IMR-90 (cell line): ENCODE results near the gene FOXL1. TPM values are rescaled to one million over a fixed set of nuclear protein-coding genes. Genes with fewer than 3 reads are reported as not detected.

Experiments used
- ATAC-seq: fragments of 200-7000 bp; cut with Tn5 transposase; 2 replicates; pipeline ENCODE4 v1.9.1; 2020; ENCODE audit warnings: low read depth, mild to moderate bottlenecking, moderate library complexity
- BruUV-seq: library from RNA; stranded (reverse); fragments of 400-500 nt; replicated peaks from 2 replicates; lab custom pipeline; 2021; lab: Mats Ljungman, UMichigan
- CTCF ChIA-PET: fragments of 300-600 bp; formaldehyde crosslinking; extraction: SDS; loops from one replicate; lab custom pipeline; 2021; ENCODE audit warnings: antibody characterized with exemption; lab: Yijun Ruan, JAX
- POLR2A ChIA-PET: fragments of 300-600 bp; sonication (Branson Sonifier 250); formaldehyde crosslinking; loops from one replicate; lab custom pipeline; 2022; ENCODE audit warnings: antibody characterized with exemption; ENCODE audit not compliant: unreplicated experiment; lab: Charles Lee
- DNase-seq: peaks from one replicate; pipeline ENCODE4 v3.0.0; 2013
- H2AFZ ChIP-seq: replicated peaks from 2 replicates; pipeline ENCODE3; 2013; ENCODE audit warnings: low read length, mild to moderate bottlenecking; ENCODE audit not compliant: poor library complexity
- H2AK5ac ChIP-seq: 2 replicates; pipeline ENCODE4 v1.6.1; 2013; ENCODE audit warnings: low read depth, low read length, inconsistent platforms
- H2AK9ac ChIP-seq: replicated peaks from 2 replicates; pipeline ENCODE3; 2013; ENCODE audit warnings: mild to moderate bottlenecking, low read depth, low read length, moderate library complexity; ENCODE audit not compliant: poor library complexity
- H2BK120ac ChIP-seq: 2 replicates; pipeline ENCODE4 v1.6.1; 2013; ENCODE audit warnings: low read depth, low read length, inconsistent platforms
- H2BK15ac ChIP-seq: 3 replicates; pipeline ENCODE4 v1.6.1; 2013; ENCODE audit warnings: low read depth, low read length, inconsistent platforms
- H2BK20ac ChIP-seq: 2 replicates; pipeline ENCODE4 v1.6.1; 2013; ENCODE audit warnings: low read depth, mild to moderate bottlenecking, inconsistent platforms, low read length, moderate library complexity
- H2BK5ac ChIP-seq: 2 replicates; pipeline ENCODE4 v1.6.1; 2013; ENCODE audit warnings: mild to moderate bottlenecking, low read depth, low read length, inconsistent platforms; ENCODE audit not compliant: poor library complexity, severe bottlenecking
- H3K14ac ChIP-seq: replicated peaks from 2 replicates; pipeline ENCODE4 v1.6.1; 2013; ENCODE audit warnings: low read depth, low read length, inconsistent platforms
- H3K18ac ChIP-seq: 2 replicates; pipeline ENCODE4 v1.6.1; 2013; ENCODE audit warnings: low read depth, low read length, control low read depth
- H3K23ac ChIP-seq: 2 replicates; pipeline ENCODE4 v1.6.1; 2013; ENCODE audit warnings: low read depth, low read length, inconsistent platforms
- H3K27ac ChIP-seq: 2 replicates; pipeline ENCODE4 v1.5.1; 2013; ENCODE audit warnings: mild to moderate bottlenecking, control low read depth, low read length; ENCODE audit not compliant: insufficient read depth
- H3K27me3 ChIP-seq: 2 replicates; pipeline ENCODE4 v1.6.1; 2013; ENCODE audit warnings: low read length; ENCODE audit not compliant: control insufficient read depth, insufficient read depth
- H3K36me3 ChIP-seq: 2 replicates; pipeline ENCODE4 v1.6.1; 2013; ENCODE audit warnings: low read length, mixed read lengths; ENCODE audit not compliant: control insufficient read depth, insufficient read depth
- H3K4ac ChIP-seq: 2 replicates; pipeline ENCODE4 v1.6.1; 2013; ENCODE audit warnings: low read depth, low read length, inconsistent platforms
- H3K4me1 ChIP-seq: 2 replicates; pipeline ENCODE4 v1.6.1; 2013; ENCODE audit warnings: low read length, mixed read lengths; ENCODE audit not compliant: control insufficient read depth, insufficient read depth
- H3K4me2 ChIP-seq: 2 replicates; pipeline ENCODE4 v1.6.1; 2013; ENCODE audit warnings: low read depth, mild to moderate bottlenecking, control low read depth, low read length, moderate library complexity
- H3K4me3 ChIP-seq: 2 replicates; pipeline ENCODE4 v1.5.1; 2013; ENCODE audit warnings: low read depth, mild to moderate bottlenecking, control low read depth, low read length, moderate library complexity; ENCODE audit not compliant: insufficient read depth
- H3K56ac ChIP-seq: 2 replicates; pipeline ENCODE4 v1.6.1; 2013; ENCODE audit warnings: low read length, inconsistent platforms; ENCODE audit not compliant: insufficient read depth; ENCODE audit errors: extremely low read depth
- H3K79me1 ChIP-seq, 2 experiments: 2 replicates each; pipeline ENCODE4 v1.6.1; 2013; ENCODE audit warnings: low read length in 2 of 2, inconsistent platforms in 1 of 2, low read depth in 1 of 2
- H3K9ac ChIP-seq: 2 replicates; pipeline ENCODE4 v1.6.1; 2013; ENCODE audit warnings: low read depth, low read length, control low read depth
- H3K9me1 ChIP-seq: 2 replicates; pipeline ENCODE4 v1.6.1; 2013; ENCODE audit warnings: low read length, inconsistent platforms; ENCODE audit not compliant: insufficient read depth
- H3K9me3 ChIP-seq: 2 replicates; pipeline ENCODE4 v1.6.1; 2013; ENCODE audit warnings: low read length; ENCODE audit not compliant: control insufficient read depth, insufficient read depth
- H4K20me1 ChIP-seq: 2 replicates; pipeline ENCODE4 v1.6.1; 2013; ENCODE audit warnings: low read length, inconsistent platforms; ENCODE audit not compliant: insufficient read depth
- H4K5ac ChIP-seq: 2 replicates; pipeline ENCODE4 v1.6.1; 2013; ENCODE audit warnings: mild to moderate bottlenecking, low read depth, low read length, control low read depth
- H4K8ac ChIP-seq, 2 experiments: 2 replicates each; pipeline ENCODE4 v1.6.1; 2013; ENCODE audit warnings: low read depth in 2 of 2, low read length in 2 of 2, control low read depth in 1 of 2, inconsistent platforms in 1 of 2
- H4K91ac ChIP-seq: 2 replicates; pipeline ENCODE4 v1.6.1; 2013; ENCODE audit warnings: low read depth, low read length, inconsistent platforms; ENCODE audit not compliant: insufficient read depth
- CEBPB ChIP-seq: IDR thresholded peaks from 2 replicates; pipeline ENCODE4 v1.6.1; 2012; ENCODE audit warnings: low read depth, low read length, improper control_type of control experiment
- CHD1 ChIP-seq: IDR thresholded peaks from 2 replicates; pipeline ENCODE4 v1.6.1; 2012; ENCODE audit warnings: low read depth, low read length, improper control_type of control experiment
- CTCF ChIP-seq: conservative IDR thresholded peaks from 2 replicates; pipeline ENCODE4 v1.5.1; 2012; ENCODE audit warnings: mild to moderate bottlenecking, low read depth, low read length, improper control_type of control experiment
- ELK1 ChIP-seq: fragments of 150-350 bp; IDR thresholded peaks from 2 replicates; pipeline ENCODE4 v1.6.1; 2016; ENCODE audit warnings: low read depth, mild to moderate bottlenecking, low read length, moderate library complexity, borderline replicate concordance
- FOS ChIP-seq: fragments of 150-350 bp; IDR thresholded peaks from 2 replicates; pipeline ENCODE4 v1.6.1; 2016; ENCODE audit warnings: low read depth, low read length
- MXI1 ChIP-seq: IDR thresholded peaks from 2 replicates; pipeline ENCODE4 v1.6.1; 2012; ENCODE audit warnings: low read depth, mild to moderate bottlenecking, low read length, moderate library complexity, borderline replicate concordance
- POLR2A ChIP-seq: IDR thresholded peaks from 2 replicates; pipeline ENCODE4 v1.6.1; 2012; ENCODE audit warnings: mild to moderate bottlenecking, low read depth, low read length
- RAD21 ChIP-seq: IDR thresholded peaks from 2 replicates; pipeline ENCODE4 v1.6.1; 2012; ENCODE audit warnings: low read length, improper control_type of control experiment
- RCOR1 ChIP-seq: IDR thresholded peaks from 2 replicates; pipeline ENCODE4 v1.6.1; 2012; ENCODE audit warnings: mild to moderate bottlenecking, low read length, improper control_type of control experiment; ENCODE audit not compliant: insufficient replicate concordance
- RFX5 ChIP-seq: IDR thresholded peaks from 2 replicates; pipeline ENCODE4 v1.8.0; 2012; ENCODE audit warnings: low read depth, mild to moderate bottlenecking, low read length, moderate library complexity
- SMC3 ChIP-seq: fragments of 150-350 bp; IDR thresholded peaks from 2 replicates; pipeline ENCODE4 v1.6.1; 2016; ENCODE audit warnings: low read depth, mild to moderate bottlenecking, antibody characterized with exemption, low read length, moderate library complexity
- WGBS, 2 experiments: methylation state at CpG; one replicate each; pipeline versions ENCODE4 v1.1.5 to v1.1.7; 2013; ENCODE audit warnings: missing lambda C conversion rate in 2 of 2; ENCODE audit not compliant: insufficient read length in 1 of 2; ENCODE audit errors: extremely low coverage in 2 of 2; 5-methylcytosine and 5-hydroxymethylcytosine counted together
- dilution Hi-C: fragments of 300-500 bp; cut with HindIII; formaldehyde crosslinking; loops from one replicate; pipeline ENCODE4 v1.14.3; 2018; ENCODE audit warnings: low sequenced_read_pairs; ENCODE audit not compliant: unreplicated experiment
- in situ Hi-C: fragments of 300-500 bp; cut with MboI; formaldehyde crosslinking; loops from 3 replicates; pipeline ENCODE4 v1.14.3; 2019; ENCODE audit warnings: low sequenced_read_pairs, inconsistent platforms, mixed read lengths
- intact Hi-C: fragments of 100-400 bp; cut with micrococcal nuclease; formaldehyde crosslinking; loops from 2 replicates; pipeline ENCODE4 v1.10.0; 2022
- polyA plus RNA-seq, 3 experiments: library from polyadenylated mRNA; depleted of rRNA; stranded (reverse); fragments of >200 nt; gene quantifications; 2 replicates each; pipeline ENCODE4 v1.2.3, GENCODE V29; 2012; ENCODE audit warnings: low replicate concordance in 1 of 3
- total RNA-seq: library from RNA; depleted of rRNA; stranded (reverse); fragments of >200 nt; gene quantifications from 2 replicates; pipeline ENCODE4 v1.2.3, GENCODE V29; 2012

FOXL1 gene
- total and polyA plus RNA-seq, 2 of the 4 experiments (the other 2 are of a cell fraction) = 15.2 to 25.8 TPM

GRCh38 chr16:86608301-86608747, 30.0 kb downstream of the FOXL1 start:
- peak overlapping the region; percentile 71 for H2AK9ac ChIP-seq
- peak overlapping the region; percentile 59 for H4K5ac ChIP-seq
- H2AFZ ChIP-seq = peak overlapping the region; percentile 9
- H2BK20ac ChIP-seq = peak overlapping the region; percentile 97
- H3K18ac ChIP-seq = peak overlapping the region; percentile 80
- peak overlapping the region; percentile 97 for H2BK120ac ChIP-seq
- H3K9ac ChIP-seq = peak overlapping the region; percentile 10; the same call in 1 of the 2 replicates
- no peak overlapping the region for H3K4me3 ChIP-seq
- H3K14ac ChIP-seq = peak overlapping the region; percentile 72
- intact Hi-C loops (loop anchor here (2.0 kb wide), 1 partner anchor 18 kb away; no protein-coding TSS in a partner anchor), in situ Hi-C loops (no loop called here), dilution Hi-C loops (no loop called here)
- H4K20me1 ChIP-seq = peaks cover 4% of the 10 kb centered on the region
- TF ChIP-seq CTCF (peak; percentile 25; the same call in 1 of the 2 replicates), RFX5 (no peak), ELK1 (no peak), SMC3 (peak; percentile 22; the same call in 1 of the 2 replicates), MXI1 (no peak), RCOR1 (no peak), RAD21 (peak; percentile 38; the same call in 1 of the 2 replicates), CHD1 (no peak), POLR2A (peak; percentile 51; the same call in 1 of the 2 replicates), CEBPB (no peak), FOS (peak; percentile 40; the same call in 1 of the 2 replicates)
- no TSS peak for BruUV-seq
- peak overlapping the region; percentile 95 for H2BK5ac ChIP-seq
- ChIA-PET CTCF (interaction anchor here (0.8 to 1.5 kb wide), 3 partner anchors 10 to 414 kb away, joined by 3 to 4 read pairs (median 3); no protein-coding TSS in a partner anchor), POLR2A (interaction anchor here (0.9 kb wide), 1 partner anchor 30 kb away, joined by 3 read pairs; the partner anchor contains the start of gene FOXL1)
- peak overlapping the region; percentile 97 for H3K4ac ChIP-seq
- peaks cover 28% of the 10 kb centered on the region for H3K4me1 ChIP-seq
- H3K4me2 ChIP-seq = no peak overlapping the region
- H3K27ac ChIP-seq = peak overlapping the region; percentile 68
- H3K36me3 ChIP-seq = no peaks in the 10 kb centered on the region
- ATAC-seq (peak; percentile 33), DNase-seq (peak; percentile 49)
- WGBS, 2 experiments = no CpG with 5 or more reads among the region's 2 CpGs
- H2BK15ac ChIP-seq = peak overlapping the region; percentile 94; the same call in 2 of the 3 replicates
- H3K27me3 ChIP-seq = no peaks in the 10 kb centered on the region
- peak overlapping the region; percentile 59 for H3K56ac ChIP-seq
- peak overlapping the region; percentile 77 to 91 for H4K8ac ChIP-seq
- H3K79me1 ChIP-seq = peaks cover 0 to 27% of the 10 kb centered on the region in 2 experiments; a peak in 3 of 4 replicates
- peaks cover 29% of the 10 kb centered on the region for H3K9me1 ChIP-seq
- peak overlapping the region; percentile 93 for H3K23ac ChIP-seq
- H3K9me3 ChIP-seq = 0 out of 2 replicates have a peak, but pooled peaks cover 2% of the 10 kb centered on the region
- H2AK5ac ChIP-seq = peak overlapping the region; percentile 97
- H4K91ac ChIP-seq = peak overlapping the region; percentile 99
